SH-SY5Y (cell line): ENCODE results near the gene DOCK4.

Experiments
- GATA2 ChIP-seq: IDR thresholded peaks from 2 replicates; pipeline ENCODE4 v1.6.1; 2011; ENCODE audit warnings: mild to moderate bottlenecking, low read depth, low read length
- GATA3 ChIP-seq: IDR thresholded peaks from 2 replicates; pipeline ENCODE4 v1.6.1; 2011; ENCODE audit warnings: low read depth, mild to moderate bottlenecking, low read length, moderate library complexity

- TF ChIP-seq GATA2, result no peak
- no peak for TF ChIP-seq GATA3
Observed at GRCh38 chr7:112013274-112013673, 192.9 kb downstream of the DOCK4 start.
